ENCODE measurements around the gene RDH12. TPM values are rescaled to one million over a fixed set of nuclear protein-coding genes. Genes with fewer than 3 reads are reported as not detected.
"Not testable (repeated sequence)": the region's sequence is repeated elsewhere in the genome, so short reads cannot be mapped to it uniquely, and the experiment has no call there.

Gene RDH12
- total and polyA plus RNA-seq, 12 donors, result 0.14 TPM; not detected in 11

GRCh38 chr14:67704484-67705089 lies 2.9 kb downstream of the RDH12 start:
- Histone ChIP-seq H3K4me1 (peaks cover 0 to 4% (median 0%) of the 10 kb centered on the region in 9 donors), H3K4me3 (no peak overlapping the region), H3K9me3 (peaks cover 0 to 20% (median 0%) of the 10 kb centered on the region in 11 donors), H3K36me3 (no peaks in the 10 kb centered on the region), H3K27me3 (no peaks in the 10 kb centered on the region), H3K27ac (no peak overlapping the region)
- intact Hi-C loops (cut with DNase I), result loop anchor here (1.0 to 10.0 kb wide), 14 partner anchors 86 to 280 kb away; partner anchors contain the start of gene ARG2 (in 7 of the 10)
- TF ChIP-seq CTCF (IDR thresholded peaks at IDR 0.05), result peak; percentile 45 to 87 (median 76)
- DNase-seq, result peak in 1 of 2 donors; percentile 16
- 1% methylated on average over 3 of the region's 3 CpGs for WGBS, 2 donors
- peak in 7 of 8 donors; percentile 58 to 85 (median 77) for ATAC-seq

DNA sequence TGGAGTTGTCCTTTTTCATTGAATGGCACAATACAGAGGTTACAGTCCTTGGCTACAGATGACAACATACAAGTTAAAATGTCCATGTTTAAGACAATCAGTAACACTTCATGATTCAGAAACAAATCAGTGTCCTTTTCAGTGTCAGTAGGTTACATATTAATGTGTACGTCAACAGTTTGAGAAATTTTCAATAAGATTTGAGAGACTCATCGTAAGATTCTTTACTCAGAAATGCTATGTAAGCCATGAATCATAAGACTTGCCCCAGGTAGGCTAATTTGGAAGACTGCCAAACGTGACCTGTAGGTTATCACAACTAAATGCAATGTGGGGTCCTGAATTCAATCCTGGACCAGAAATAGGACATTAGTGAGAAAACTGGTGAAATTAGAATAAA lies 3.5 kb downstream of the RDH12 start:
- intact Hi-C loops (cut with DNase I), result loop anchor here in 9 of 10 donors (2.0 to 10.0 kb wide), 8 partner anchors 86 to 280 kb away; partner anchors contain the start of gene ARG2 (in 4 of the 9)
- Histone ChIP-seq H3K27me3 (no peaks in the 10 kb centered on the region), H3K36me3 (no peaks in the 10 kb centered on the region), H3K9me3 (peaks cover 0 to 26% (median 0%) of the 10 kb centered on the region in 11 donors), H3K4me3 (no peak overlapping the region), H3K4me1 (peaks cover 0 to 4% (median 0%) of the 10 kb centered on the region in 9 donors), H3K27ac (no peak overlapping the region)
- DNase-seq, result no peak
- TF ChIP-seq CTCF (IDR thresholded peaks at IDR 0.05), result no peak
- ATAC-seq, result no peak
- WGBS, 2 donors, result 69 to 74% methylated on average over 3 of the region's 3 CpGs

DNA sequence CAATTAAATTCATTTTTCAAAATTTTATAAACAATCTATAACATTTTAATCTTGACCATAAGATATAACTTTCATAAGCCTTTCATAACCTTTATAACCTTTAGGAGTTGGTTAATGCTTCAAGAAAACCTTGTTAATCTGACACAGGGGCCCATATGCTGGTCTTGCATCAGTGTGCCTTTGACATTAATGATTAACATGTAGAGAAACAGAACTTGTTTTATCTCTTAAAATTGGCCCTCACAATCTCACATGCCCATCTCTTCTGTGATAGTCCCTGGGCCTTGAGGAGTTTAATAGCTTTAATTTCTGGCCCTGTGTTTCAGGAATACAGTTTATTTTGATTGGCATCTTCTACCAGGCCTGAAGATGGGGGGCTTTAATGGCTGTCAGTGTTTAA lies 7.7 kb downstream of the RDH12 start:
- H3K9me3 ChIP-seq, result peaks cover 0 to 35% (median 0%) of the 10 kb centered on the region in 11 donors
- not testable (repeated sequence) for DNase-seq, H3K27ac ChIP-seq, H3K36me3 ChIP-seq, H3K4me3 ChIP-seq, H3K27me3 ChIP-seq, H3K4me1 ChIP-seq, ATAC-seq
- intact Hi-C loops (cut with DNase I), result loop anchor here in 8 of 10 donors (5.0 to 10.0 kb wide), 5 partner anchors 95 to 285 kb away; partner anchors contain the start of gene ARG2 (in 1 of the 8)

DNA sequence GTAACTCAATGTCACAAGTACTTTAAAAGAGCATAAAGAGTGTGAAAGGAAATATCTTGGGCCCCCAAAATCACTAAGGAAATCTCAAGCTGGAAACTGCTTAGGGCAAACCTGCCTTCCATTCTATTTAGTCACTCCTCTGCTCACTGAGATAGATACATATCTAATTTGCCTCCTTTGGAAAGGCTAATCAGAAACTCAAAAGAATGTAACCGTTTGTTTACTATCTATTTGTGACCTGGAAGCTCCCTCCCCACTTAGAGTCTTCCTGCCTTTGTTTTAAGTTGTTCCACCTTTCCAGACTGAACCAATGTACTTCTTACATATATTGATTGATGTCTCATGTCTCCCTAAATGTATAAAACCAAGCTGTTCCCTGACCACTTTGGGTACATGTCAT lies 8.1 kb downstream of the RDH12 start:
- not testable (repeated sequence) for ATAC-seq, H3K4me1 ChIP-seq, H3K27ac ChIP-seq, H3K4me3 ChIP-seq, H3K27me3 ChIP-seq, DNase-seq, H3K36me3 ChIP-seq
- WGBS, 2 donors, result 52 to 61% methylated on average over 1 of the region's 1 CpG
- H3K9me3 ChIP-seq, result peaks cover 0 to 35% (median 0%) of the 10 kb centered on the region in 11 donors
- intact Hi-C loops (cut with DNase I), result loop anchor here in 8 of 10 donors (5.0 to 10.0 kb wide), 5 partner anchors 95 to 285 kb away; partner anchors contain the start of gene ARG2 (in 1 of the 8)

DNA sequence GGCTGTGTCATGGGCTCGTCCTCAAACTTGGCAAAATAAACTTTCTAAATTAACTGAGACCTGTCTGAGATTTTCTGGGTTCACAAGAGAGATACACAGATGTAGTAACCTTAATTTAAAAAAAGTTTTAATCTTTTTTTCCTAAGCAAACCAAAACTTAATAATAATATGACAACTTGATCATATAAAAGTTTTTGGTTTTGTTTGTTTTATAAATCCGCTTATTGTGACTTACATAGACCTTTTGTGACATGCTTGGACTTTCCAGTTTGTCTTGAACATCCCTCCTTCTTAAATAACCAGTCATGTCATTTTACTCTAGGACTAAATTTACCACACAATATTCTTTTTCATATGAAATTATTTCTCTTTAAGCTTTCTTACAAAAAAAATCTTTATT lies 8.5 kb downstream of the RDH12 start:
- ATAC-seq (no peak), DNase-seq (no peak)
- TF ChIP-seq CTCF (IDR thresholded peaks at IDR 0.05), result no peak
- 87% methylated on average over 2 of the region's 2 CpGs for WGBS, 2 donors
- no peaks in the 10 kb centered on the region for H3K4me1 ChIP-seq
- no peak overlapping the region for H3K27ac ChIP-seq
- intact Hi-C loops (cut with DNase I), result no loop called here
- H3K36me3 ChIP-seq, result no peaks in the 10 kb centered on the region
- H3K9me3 ChIP-seq, result peaks cover 0 to 35% (median 0%) of the 10 kb centered on the region in 11 donors
- no peak overlapping the region for H3K4me3 ChIP-seq
- H3K27me3 ChIP-seq, result no peaks in the 10 kb centered on the region
